Stimulated activated CD8-positive, alpha-beta memory T cell treated with anti-CD3 and anti-CD28 coated beads, Interleukin-12 subunit alpha, Interleukin-12 subunit beta, amount 100 ng/mL, for 24 hours (primary cell): ENCODE results near the gene PCDHA8.
"Not testable (repeated sequence)": the region's sequence is repeated elsewhere in the genome, so short reads cannot be mapped to it uniquely, and the experiment has no call there.

Experiments used
- DNase-seq: peaks from one replicate; pipeline ENCODE4 v3.0.0-alpha.2; 2020; ENCODE audit errors: extremely low read depth

Gene PCDHA8

GRCh38 chr5:140869555-140869886 is 28.5 kb downstream of the PCDHA8 start:
- no peak for DNase-seq

DNA sequence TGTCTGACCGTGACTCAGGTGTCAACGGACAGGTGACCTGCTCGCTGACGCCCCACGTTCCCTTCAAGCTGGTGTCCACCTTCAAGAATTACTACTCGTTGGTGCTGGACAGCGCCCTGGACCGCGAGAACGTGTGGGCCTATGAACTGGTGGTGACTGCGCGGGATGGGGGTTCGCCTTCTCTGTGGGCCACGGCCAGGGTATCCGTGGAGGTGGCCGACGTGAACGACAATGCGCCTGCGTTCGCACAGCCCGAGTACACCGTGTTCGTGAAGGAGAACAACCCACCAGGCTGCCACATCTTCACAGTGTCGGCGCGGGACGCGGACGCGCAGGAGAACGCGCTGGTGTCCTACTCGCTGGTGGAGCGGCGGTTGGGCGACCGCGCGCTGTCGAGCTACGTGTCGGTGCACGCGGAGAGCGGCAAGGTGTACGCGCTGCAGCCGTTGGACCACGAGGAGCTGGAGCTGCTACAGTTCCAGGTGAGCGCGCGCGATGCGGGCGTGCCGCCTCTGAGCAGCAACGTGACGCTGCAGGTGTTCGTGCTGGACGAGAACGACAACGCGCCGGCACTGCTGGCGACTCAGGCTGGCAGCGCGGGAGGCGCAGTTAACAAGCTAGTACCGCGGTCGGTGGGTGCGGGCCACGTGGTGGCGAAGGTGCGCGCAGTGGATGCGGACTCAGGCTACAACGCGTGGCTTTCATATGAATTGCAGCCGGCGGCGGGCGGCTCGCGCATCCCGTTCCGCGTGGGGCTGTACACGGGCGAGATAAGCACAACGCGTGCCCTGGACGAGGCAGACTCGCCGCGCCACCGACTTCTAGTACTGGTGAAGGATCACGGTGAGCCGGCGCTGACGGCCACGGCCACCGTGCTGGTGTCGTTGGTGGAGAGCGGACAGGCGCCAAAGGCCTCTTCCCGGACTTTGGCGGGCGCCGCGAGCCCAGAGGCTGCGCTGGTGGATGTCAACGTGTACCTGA is 29.5 kb downstream of the PCDHA8 start:
- no peak for DNase-seq

DNA sequence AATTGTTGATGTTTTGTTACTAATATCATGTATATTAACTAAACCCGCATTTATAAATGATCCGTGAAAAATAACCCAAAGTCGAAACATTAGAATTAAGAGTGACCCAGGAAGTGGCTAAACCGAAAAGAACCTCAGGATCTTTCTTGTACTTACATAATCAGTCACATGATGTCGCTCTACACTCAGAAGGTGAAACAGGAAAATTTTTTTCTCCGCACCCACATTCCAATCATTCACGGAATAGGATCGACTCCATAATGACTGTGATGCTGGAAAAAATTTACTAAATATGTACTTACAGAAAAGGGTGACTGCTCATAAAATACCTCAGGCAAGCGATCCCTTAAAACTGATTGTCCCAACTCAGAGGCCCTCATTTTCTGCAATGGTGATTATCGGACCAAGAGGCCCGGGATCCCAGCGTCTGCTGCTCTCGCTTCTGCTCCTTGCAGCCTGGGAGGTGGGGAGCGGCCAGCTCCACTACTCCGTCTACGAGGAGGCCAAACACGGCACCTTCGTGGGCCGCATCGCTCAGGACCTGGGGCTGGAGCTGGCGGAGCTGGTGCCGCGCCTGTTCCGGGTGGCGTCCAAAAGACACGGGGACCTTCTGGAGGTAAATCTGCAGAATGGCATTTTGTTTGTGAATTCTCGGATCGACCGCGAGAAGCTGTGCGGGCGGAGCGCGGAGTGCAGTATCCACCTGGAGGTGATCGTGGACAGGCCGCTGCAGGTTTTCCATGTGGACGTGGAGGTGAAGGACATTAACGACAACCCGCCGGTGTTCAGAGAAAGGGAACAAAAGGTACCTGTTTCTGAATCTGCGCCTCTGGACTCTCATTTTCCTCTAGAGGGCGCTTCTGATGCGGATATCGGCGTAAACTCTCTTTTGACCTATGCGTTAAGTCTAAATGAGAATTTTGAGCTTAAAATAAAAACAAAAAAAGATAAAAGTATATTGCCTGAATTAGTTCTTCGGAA is 34.4 kb downstream of the PCDHA8 start, which contains the start of gene PCDHA12:
TSS of gene PCDHA12 (plus strand) at position 224 of the 981 bp plus-strand sequence. CDS start at position 389, 165 bp downstream.
- DNase-seq: no peak

DNA sequence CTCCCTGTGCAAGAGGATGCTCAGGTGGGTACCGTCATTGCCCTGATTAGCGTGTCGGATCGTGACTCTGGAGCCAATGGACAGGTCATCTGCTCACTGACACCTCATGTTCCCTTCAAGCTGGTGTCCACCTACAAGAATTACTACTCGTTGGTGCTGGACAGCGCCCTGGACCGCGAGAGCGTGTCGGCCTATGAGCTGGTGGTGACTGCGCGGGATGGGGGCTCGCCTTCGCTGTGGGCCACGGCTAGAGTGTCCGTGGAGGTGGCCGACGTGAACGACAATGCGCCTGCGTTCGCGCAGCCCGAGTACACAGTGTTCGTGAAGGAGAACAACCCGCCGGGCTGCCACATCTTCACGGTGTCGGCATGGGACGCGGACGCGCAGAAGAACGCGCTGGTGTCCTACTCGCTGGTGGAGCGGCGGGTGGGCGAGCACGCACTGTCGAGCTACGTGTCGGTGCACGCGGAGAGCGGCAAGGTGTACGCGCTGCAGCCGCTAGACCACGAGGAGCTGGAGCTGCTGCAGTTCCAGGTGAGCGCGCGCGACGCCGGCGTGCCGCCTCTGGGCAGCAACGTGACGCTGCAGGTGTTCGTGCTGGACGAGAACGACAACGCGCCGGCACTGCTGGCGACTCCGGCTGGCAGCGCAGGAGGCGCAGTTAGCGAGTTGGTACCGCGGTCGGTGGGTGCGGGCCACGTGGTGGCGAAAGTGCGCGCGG is 35.7 kb downstream of the PCDHA8 start:
- not testable (repeated sequence) for DNase-seq

DNA sequence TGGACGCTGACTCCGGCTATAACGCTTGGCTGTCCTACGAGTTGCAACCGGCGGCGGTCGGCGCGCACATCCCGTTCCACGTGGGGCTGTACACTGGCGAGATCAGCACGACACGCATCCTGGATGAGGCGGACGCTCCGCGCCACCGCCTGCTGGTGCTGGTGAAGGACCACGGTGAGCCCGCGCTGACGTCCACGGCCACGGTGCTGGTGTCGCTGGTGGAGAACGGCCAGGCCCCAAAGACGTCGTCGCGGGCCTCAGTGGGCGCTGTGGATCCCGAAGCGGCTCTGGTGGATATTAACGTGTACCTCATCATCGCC is 36.2 kb downstream of the PCDHA8 start:
- DNase-seq: no peak

- DNase-seq: no peak
These were observed 41.1 kb downstream of the PCDHA8 start, which contains the start of gene PCDHA13 for GRCh38 chr5:140881889-140882590. TSS of gene PCDHA13 (plus strand) at chr5:140882124. CDS start at chr5:140882269, 145 bp downstream.

DNA sequence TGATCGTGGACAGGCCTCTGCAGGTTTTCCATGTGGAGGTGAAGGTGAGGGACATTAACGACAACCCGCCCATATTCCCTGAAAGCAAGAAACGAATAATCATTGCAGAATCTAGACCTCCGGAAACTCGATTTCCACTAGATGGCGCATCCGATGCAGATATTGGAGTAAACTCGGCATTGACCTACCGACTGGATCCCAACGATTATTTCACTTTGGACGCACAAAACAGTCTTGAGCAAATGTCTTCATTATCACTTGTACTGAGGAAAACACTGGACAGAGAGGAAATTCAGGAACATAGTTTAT is 41.6 kb downstream of the PCDHA8 start:
- no peak for DNase-seq

DNA sequence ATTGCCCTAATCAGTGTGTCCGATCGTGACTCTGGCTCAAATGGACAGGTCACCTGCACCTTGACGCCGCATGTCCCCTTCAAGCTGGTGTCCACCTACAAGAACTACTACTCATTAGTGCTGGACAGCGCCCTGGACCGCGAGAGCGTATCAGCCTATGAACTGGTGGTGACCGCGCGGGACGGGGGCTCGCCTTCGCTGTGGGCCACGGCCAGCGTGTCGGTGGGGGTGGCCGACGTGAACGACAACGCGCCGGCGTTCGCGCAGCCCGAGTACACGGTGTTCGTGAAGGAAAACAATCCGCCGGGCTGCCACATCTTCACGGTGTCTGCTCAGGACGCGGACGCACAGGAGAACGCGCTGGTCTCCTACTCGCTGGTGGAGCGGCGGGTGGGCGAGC is 42.4 kb downstream of the PCDHA8 start:
- DNase-seq: no peak

DNA sequence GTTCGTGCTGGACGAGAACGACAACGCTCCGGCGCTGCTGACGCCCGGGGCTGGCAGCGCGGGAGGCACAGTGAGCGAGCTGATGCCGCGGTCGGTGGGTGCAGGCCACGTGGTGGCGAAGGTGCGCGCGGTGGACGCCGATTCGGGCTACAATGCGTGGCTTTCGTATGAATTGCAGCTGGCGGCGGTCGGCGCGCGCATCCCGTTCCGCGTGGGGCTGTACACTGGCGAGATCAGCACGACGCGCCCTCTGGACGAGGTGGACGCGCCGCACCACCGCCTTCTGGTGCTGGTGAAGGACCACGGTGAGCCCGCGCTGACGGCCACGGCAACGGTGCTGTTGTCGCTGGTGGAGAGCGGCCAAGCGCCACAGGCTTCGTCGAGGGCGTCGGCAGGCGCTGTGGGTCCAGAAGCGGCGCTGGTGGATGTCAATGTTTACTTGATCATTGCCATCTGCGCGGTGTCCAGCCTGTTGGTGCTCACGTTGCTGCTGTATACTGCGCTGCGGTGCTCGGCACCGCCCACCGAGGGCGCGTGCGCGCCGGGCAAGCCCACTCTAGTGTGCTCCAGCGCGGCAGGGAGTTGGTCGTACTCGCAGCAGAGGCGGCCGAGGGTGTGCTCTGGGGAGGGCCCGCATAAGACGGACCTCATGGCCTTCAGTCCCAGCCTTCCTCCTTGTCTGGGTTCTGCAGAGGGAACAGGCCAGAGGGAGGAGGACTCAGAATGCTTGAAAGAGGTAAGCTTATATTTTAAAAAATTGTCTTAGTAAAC is 43.1 kb downstream of the PCDHA8 start:
- no peak for DNase-seq
